ENCODE data around the gene SNX14. TPM values are rescaled to one million over a fixed set of nuclear protein-coding genes. Genes with fewer than 3 reads are reported as not detected.

SNX14 gene
- total and polyA plus RNA-seq, 2 donors (not counting 3 experiments of a cell fraction or from before 2014, with no cell fraction given): 41.3 to 74.3 TPM

DNA sequence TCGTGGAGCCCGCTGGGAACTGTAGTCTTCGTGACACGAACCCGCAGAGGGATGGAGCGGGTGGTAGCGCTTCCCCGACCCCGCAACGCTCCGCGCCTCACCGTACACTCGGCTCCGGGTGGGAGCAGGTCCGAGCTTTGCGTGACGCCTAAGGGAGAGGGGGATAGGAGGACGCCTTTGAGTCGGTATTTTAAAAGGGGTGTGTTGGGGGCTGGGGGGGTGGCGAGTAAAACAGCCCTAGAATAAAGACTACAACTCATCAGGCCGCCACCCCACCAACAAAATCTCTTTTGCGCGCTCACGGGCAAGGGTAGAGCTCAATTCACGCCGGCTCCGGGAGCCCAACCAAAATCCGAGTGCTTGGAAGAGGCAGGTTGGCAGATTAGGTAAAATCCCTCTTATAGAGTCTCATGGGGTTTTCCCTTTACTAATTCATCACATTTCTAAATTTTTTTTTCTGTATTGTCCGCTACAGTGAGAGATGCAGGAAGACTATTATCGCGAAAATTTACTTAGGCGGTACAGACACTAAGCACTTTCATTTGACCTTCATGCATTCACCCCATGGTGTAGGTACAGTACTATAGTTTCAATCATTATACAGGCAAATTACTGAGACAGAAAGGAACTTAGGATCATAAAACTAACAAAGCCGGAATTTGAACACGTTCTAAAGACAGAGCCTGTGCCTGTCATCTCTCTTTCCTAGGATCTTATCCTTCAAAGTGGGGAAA lies 706 bp upstream of the SNX14 start:
- peak; percentile 12 for FAIRE-seq
- no peaks in the 10 kb centered on the region for H3K9me3 ChIP-seq (replicated peaks; ENCODE audit: control insufficient read depth, insufficient read depth, low read length)
- intact Hi-C loops (cut with micrococcal nuclease) (loop anchor here (5.0 kb wide), 1 partner anchor 237 kb away; no protein-coding TSS in a partner anchor), dilution Hi-C loops (cut with MboI; ENCODE audit: extremely low pct_ligation_motif_present, low sequenced_read_pairs) (no loop called here)
- H2AFZ ChIP-seq (ENCODE audit: low read depth, low read length): peak overlapping the region; percentile 63
- TSS peak; percentile 71 for BruUV-seq (replicated peaks)
- H3K9ac ChIP-seq (replicated peaks; ENCODE audit: extremely low read depth, insufficient read depth, low read length): peak overlapping the region; percentile 89
- POLR2A ChIA-PET: interaction anchor here (0.7 to 4.0 kb wide), 3 partner anchors 25 to 84 kb away, joined by 3 to 21 read pairs (median 3); partner anchors contain the start of gene SYNCRIP
- H3K4me1 ChIP-seq (ENCODE audit: control insufficient read depth, extremely low read depth, insufficient read depth, low read length): peaks cover 16% of the 10 kb centered on the region
- no peak for TF ChIP-seq MYC (IDR thresholded peaks at IDR 0.05; ENCODE audit: low read depth, low read length)
- TF ChIP-seq MAX (IDR thresholded peaks at IDR 0.05; ENCODE audit: insufficient read depth, insufficient read length): no peak
- peak; percentile 22 for TF ChIP-seq POLR2A (IDR thresholded peaks at IDR 0.05; ENCODE audit: low read depth, low read length)
- H3K27ac ChIP-seq (ENCODE audit: insufficient read depth, low read depth, low read length): peak overlapping the region; percentile 82
- DNase-seq (ENCODE audit: low read depth, low spot score): peak; percentile 63
- H4K20me1 ChIP-seq (replicated peaks; ENCODE audit: control insufficient read depth, extremely low read depth, insufficient read depth, low read length): no peaks in the 10 kb centered on the region
- CTCF ChIA-PET: interaction anchor here (1.0 kb wide), 1 partner anchor 24 kb away, joined by 7 read pairs; no protein-coding TSS in a partner anchor
- H3K36me3 ChIP-seq (ENCODE audit: control insufficient read depth in 2 of 2, extremely low read depth in 1 of 2, insufficient read depth in 2 of 2, low read length in 2 of 2): no peaks in the 10 kb centered on the region
- H3K79me2 ChIP-seq (ENCODE audit: control insufficient read depth, insufficient read depth, low read length): peaks cover 37% of the 10 kb centered on the region
- H3K4me3 ChIP-seq (replicated peaks in 1 of 3; ENCODE audit: insufficient read depth in 1 of 3, low read depth in 1 of 3, low read length in 3 of 3): peak overlapping the region; percentile 45 to 96 (median 80)
- no peaks in the 10 kb centered on the region for H3K9me1 ChIP-seq (replicated peaks; ENCODE audit: control insufficient read depth, extremely low read depth, insufficient read depth, low read length)
- H3K27me3 ChIP-seq (ENCODE audit: control insufficient read depth in 2 of 2, insufficient read depth in 2 of 2, low read length in 2 of 2): no peaks in the 10 kb centered on the region
- peak overlapping the region; percentile 84 for H3K4me2 ChIP-seq (ENCODE audit: insufficient read depth, low read length)

DNA sequence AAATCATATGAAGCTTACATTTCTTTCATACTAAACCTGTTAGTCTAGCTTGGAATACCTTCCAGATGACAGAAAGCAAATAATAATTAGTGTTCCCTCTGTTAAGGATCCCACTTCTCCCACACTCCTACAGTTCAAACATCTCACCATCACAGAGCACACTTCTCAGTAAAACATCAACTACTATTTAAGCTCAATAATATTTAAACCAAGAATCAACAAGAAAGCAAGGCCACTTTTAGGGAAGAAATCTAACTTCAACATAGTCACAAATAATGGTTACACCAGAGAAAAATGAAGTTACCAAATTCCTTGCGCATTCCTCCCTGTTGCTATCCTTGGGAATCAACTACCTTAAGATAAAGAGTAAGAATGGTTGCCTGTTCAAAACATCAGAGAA lies 1.6 kb downstream of the SNX14 start:
- H3K4me2 ChIP-seq (ENCODE audit: insufficient read depth, low read length): peak overlapping the region; percentile 96
- H3K9me1 ChIP-seq (replicated peaks; ENCODE audit: control insufficient read depth, extremely low read depth, insufficient read depth, low read length): no peaks in the 10 kb centered on the region
- no TSS peak for BruUV-seq (replicated peaks)
- H3K4me3 ChIP-seq (replicated peaks in 1 of 3; ENCODE audit: insufficient read depth in 1 of 3, low read depth in 1 of 3, low read length in 3 of 3): peak overlapping the region in 1 of 3 experiments; percentile 26
- H3K27ac ChIP-seq (ENCODE audit: insufficient read depth, low read depth, low read length): no peak overlapping the region
- TF ChIP-seq JUN (IDR thresholded peaks at IDR 0.05; ENCODE audit: borderline replicate concordance, insufficient read depth, insufficient read length, low read depth) (no peak), POLR2AphosphoS5 (IDR thresholded peaks at IDR 0.05; ENCODE audit: insufficient read depth, low read depth, low read length) (no peak), CTCF (IDR thresholded peaks at IDR 0.05; ENCODE audit: extremely low read depth in 1 of 2, insufficient read depth in 1 of 2, low read depth in 1 of 2, low read length in 2 of 2) (no peak), GATA2 (IDR thresholded peaks at IDR 0.05; ENCODE audit: insufficient read depth, insufficient read length, low read depth, low read length) (no peak), POLR2A (IDR thresholded peaks at IDR 0.05; ENCODE audit: low read depth, low read length) (no peak)
- dilution Hi-C loops (cut with MboI; ENCODE audit: extremely low pct_ligation_motif_present, low sequenced_read_pairs): no loop called here
- POLR2A ChIA-PET: interaction anchor here (4.0 kb wide), 1 partner anchor 86 kb away, joined by 21 read pairs; no protein-coding TSS in a partner anchor
- no peaks in the 10 kb centered on the region for H3K27me3 ChIP-seq (ENCODE audit: control insufficient read depth in 2 of 2, insufficient read depth in 2 of 2, low read length in 2 of 2)
- H2AFZ ChIP-seq (ENCODE audit: low read depth, low read length): no peak overlapping the region
- H3K79me2 ChIP-seq (ENCODE audit: control insufficient read depth, insufficient read depth, low read length): peaks cover 52% of the 10 kb centered on the region
- peaks cover 16% of the 10 kb centered on the region for H3K4me1 ChIP-seq (ENCODE audit: control insufficient read depth, extremely low read depth, insufficient read depth, low read length)
- no peak overlapping the region for H3K9ac ChIP-seq (replicated peaks; ENCODE audit: extremely low read depth, insufficient read depth, low read length)
- no peaks in the 10 kb centered on the region for H3K36me3 ChIP-seq (ENCODE audit: control insufficient read depth in 2 of 2, extremely low read depth in 1 of 2, insufficient read depth in 2 of 2, low read length in 2 of 2)
- H3K9me3 ChIP-seq (replicated peaks; ENCODE audit: control insufficient read depth, insufficient read depth, low read length): no peaks in the 10 kb centered on the region
- no peak for FAIRE-seq
- no peak for DNase-seq (ENCODE audit: low read depth, low spot score)
- intact Hi-C loops (cut with micrococcal nuclease): loop anchor here (2.0 to 5.0 kb wide), 3 partner anchors 87 to 273 kb away; no protein-coding TSS in a partner anchor
- CTCF ChIA-PET: no interaction called here
- no peaks in the 10 kb centered on the region for H4K20me1 ChIP-seq (replicated peaks; ENCODE audit: control insufficient read depth, extremely low read depth, insufficient read depth, low read length)

Data from endothelial cell of umbilical vein (primary cell).